ENCODE results near the gene GRM7.

GRM7 gene

GRCh38 chr3:7456386-7456785 is 595.5 kb downstream of the GRM7 start:
- no peak for TF ChIP-seq REST (IDR thresholded peaks at IDR 0.05; ENCODE audit: insufficient read depth in 1 of 2, low read depth in 2 of 2, low read length in 2 of 2)
- no peak for TF ChIP-seq SIN3A (IDR thresholded peaks at IDR 0.05; ENCODE audit: borderline replicate concordance, insufficient read depth, low read length)

GRCh38 chr3:7461202-7461825 is 600.4 kb downstream of the GRM7 start:
- TF ChIP-seq TAF1 (IDR thresholded peaks at IDR 0.05; ENCODE audit: borderline replicate concordance, insufficient read depth, low read length) = no peak
- no peak for TF ChIP-seq SIN3A (IDR thresholded peaks at IDR 0.05; ENCODE audit: borderline replicate concordance, insufficient read depth, low read length)
- no peak for TF ChIP-seq REST (IDR thresholded peaks at IDR 0.05; ENCODE audit: insufficient read depth in 1 of 2, low read depth in 2 of 2, low read length in 2 of 2)
- TF ChIP-seq FOXP2 (optimal IDR thresholded peaks at IDR 0.05; ENCODE audit: borderline replicate concordance, extremely low read depth, extremely low read length, insufficient read depth) = no peak
- no peak for TF ChIP-seq POLR2AphosphoS5 (IDR thresholded peaks at IDR 0.05; ENCODE audit: low read depth, low read length)

- TF ChIP-seq TAF1 (IDR thresholded peaks at IDR 0.05; ENCODE audit: borderline replicate concordance, insufficient read depth, low read length) = no peak
- TF ChIP-seq SIN3A (IDR thresholded peaks at IDR 0.05; ENCODE audit: borderline replicate concordance, insufficient read depth, low read length) = no peak
- TF ChIP-seq POLR2AphosphoS5 (IDR thresholded peaks at IDR 0.05; ENCODE audit: low read depth, low read length) = no peak
- TF ChIP-seq REST (IDR thresholded peaks at IDR 0.05; ENCODE audit: insufficient read depth in 1 of 2, low read depth in 2 of 2, low read length in 2 of 2) = no peak
- no peak for TF ChIP-seq FOXP2 (optimal IDR thresholded peaks at IDR 0.05; ENCODE audit: borderline replicate concordance, extremely low read depth, extremely low read length, insufficient read depth)
Measured at GRCh38 chr3:7469866-7470265, 609.0 kb downstream of the GRM7 start.

GRCh38 chr3:7484636-7485035 is 623.7 kb downstream of the GRM7 start:
- TF ChIP-seq FOXP2 (optimal IDR thresholded peaks at IDR 0.05; ENCODE audit: borderline replicate concordance, extremely low read depth, extremely low read length, insufficient read depth) (no peak), REST (IDR thresholded peaks at IDR 0.05; ENCODE audit: insufficient read depth in 1 of 2, low read depth in 2 of 2, low read length in 2 of 2) (no peak), TAF1 (IDR thresholded peaks at IDR 0.05; ENCODE audit: borderline replicate concordance, insufficient read depth, low read length) (no peak), POLR2AphosphoS5 (IDR thresholded peaks at IDR 0.05; ENCODE audit: low read depth, low read length) (no peak), SIN3A (IDR thresholded peaks at IDR 0.05; ENCODE audit: borderline replicate concordance, insufficient read depth, low read length) (no peak)

- TF ChIP-seq FOXP2 (optimal IDR thresholded peaks at IDR 0.05; ENCODE audit: borderline replicate concordance, extremely low read depth, extremely low read length, insufficient read depth) = no peak
- no peak for TF ChIP-seq TAF1 (IDR thresholded peaks at IDR 0.05; ENCODE audit: borderline replicate concordance, insufficient read depth, low read length)
- TF ChIP-seq SIN3A (IDR thresholded peaks at IDR 0.05; ENCODE audit: borderline replicate concordance, insufficient read depth, low read length) = no peak
- TF ChIP-seq POLR2AphosphoS5 (IDR thresholded peaks at IDR 0.05; ENCODE audit: low read depth, low read length) = no peak
- TF ChIP-seq REST (IDR thresholded peaks at IDR 0.05; ENCODE audit: insufficient read depth in 1 of 2, low read depth in 2 of 2, low read length in 2 of 2) = no peak
Measured at GRCh38 chr3:7487763-7488162, 626.8 kb downstream of the GRM7 start.

Data from PFSK-1 (cell line).